ENCODE data around the gene PCSK6.
"Not testable (repeated sequence)": the region's sequence is repeated elsewhere in the genome, so short reads cannot be mapped to it uniquely, and the experiment has no call there.

PCSK6 gene

GRCh38 chr15:101307897-101308603 lies 181.5 kb downstream of the PCSK6 start:
- no peak for DNase-seq (ENCODE audit: low read depth)

DNA sequence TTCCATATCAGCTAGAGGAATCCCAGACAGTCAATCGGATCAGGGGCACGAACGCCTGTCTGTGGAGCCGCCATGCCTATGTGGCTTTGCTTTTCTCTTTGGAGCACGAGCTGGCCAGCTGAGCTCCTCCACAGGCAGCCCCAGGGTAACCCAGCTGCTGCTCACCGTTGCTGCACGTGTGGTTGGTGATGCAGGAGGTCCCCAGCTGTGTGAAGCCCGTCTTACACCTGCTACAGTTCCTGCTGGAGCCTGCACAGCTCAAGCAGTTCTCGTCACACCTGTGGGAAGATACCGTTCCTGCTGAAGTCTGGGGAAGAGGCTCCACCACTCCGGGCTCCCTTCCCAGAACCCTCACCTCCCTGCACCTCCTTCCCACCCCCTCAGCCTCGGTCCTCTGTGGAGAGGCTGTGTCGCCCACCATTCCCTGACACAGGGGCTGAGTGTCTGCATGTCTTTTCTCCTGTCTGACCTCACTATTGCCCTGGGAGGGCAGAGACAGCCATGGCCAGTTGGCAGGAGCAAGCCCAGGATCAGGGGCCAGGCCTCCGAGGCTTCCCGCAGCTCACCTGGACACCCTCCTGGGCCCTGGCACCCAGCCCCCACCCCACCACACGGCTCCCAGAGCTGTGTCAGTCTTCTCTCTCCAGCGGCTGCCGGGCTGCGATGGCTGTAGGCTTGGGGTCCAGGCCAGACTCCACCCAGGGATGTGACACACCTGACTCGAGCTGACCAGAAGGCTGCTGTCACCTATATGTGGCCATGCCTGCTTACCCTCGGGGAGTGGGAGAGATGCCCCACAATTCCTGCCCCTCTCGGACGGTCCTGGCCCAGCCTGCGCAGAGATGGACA lies 182.2 kb downstream of the PCSK6 start:
- DNase-seq (ENCODE audit: low read depth) = no peak

GRCh38 chr15:101306341-101307047 lies 183.0 kb downstream of the PCSK6 start:
- no peak for DNase-seq (ENCODE audit: low read depth)

GRCh38 chr15:101305820-101306255 lies 183.7 kb downstream of the PCSK6 start:
- DNase-seq (ENCODE audit: low read depth) = no peak

DNA sequence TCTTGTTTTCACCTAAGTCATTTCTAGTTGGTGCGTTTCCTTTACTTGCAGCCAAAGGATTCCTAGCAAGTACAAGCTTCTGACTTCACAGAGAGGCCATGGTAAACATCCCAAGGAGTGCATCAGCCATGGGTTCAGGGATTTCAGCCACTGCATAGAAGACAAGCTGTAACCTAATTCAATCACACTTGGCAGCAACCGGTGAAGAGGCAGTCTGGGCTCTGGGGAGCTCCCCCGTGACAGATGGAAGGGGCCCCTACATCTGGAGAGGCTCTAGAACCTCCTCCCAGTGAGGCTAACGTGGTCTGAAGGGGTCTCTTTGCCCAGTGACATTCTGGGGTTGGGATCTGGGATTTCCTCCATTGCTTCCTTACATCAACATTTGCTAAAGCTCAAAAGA lies 186.1 kb downstream of the PCSK6 start:
- DNase-seq (ENCODE audit: low read depth) = no peak

DNA sequence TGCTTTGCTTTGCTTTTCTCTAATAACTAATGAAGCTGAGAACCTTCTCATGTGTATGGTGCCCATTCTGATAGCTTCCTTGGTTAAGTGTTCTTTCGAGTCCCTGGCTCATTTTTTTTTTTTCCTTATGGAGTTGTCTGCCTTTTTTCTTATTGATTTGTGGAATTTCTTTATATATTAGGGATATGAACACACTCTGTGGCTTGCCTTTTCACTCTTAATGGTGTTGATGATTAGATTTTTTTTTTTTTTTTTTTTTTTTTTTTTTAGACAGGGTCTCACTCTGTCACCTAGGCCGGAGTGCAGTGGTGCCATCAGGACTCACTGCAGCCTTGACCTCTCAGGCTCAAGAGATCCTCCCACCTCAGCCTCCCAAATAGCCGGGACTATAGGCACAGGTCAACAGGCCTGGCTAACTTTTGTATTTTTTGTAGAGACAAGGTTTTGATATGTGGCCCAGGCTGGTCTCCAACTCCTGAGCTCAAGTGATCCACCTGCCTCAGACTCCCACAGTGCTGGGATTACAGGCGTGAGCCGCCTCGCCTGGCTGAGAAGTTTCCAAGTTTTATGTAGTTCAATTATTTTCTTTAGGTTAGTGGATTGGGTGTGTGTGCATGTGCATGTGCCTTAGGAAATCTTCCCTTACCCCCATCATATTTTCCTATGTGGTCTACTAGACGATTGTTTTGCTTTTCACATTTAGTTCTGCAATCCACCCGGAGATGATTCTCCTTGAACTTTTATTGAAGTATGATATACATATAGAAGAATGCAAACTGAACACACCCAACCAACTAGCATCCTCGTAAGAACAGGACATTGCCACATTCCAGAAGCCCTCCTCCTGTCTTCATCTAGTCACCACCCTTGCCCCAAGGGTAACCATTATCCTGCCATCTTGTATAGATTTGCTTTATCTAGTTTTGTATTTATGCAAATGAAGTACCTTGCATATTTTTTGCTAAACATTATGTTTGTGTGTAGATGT lies 192.8 kb downstream of the PCSK6 start:
- no peak for DNase-seq (ENCODE audit: low read depth)

- DNase-seq (ENCODE audit: low read depth) = no peak
Observed at GRCh38 chr15:101295607-101296161, 193.8 kb downstream of the PCSK6 start.

DNA sequence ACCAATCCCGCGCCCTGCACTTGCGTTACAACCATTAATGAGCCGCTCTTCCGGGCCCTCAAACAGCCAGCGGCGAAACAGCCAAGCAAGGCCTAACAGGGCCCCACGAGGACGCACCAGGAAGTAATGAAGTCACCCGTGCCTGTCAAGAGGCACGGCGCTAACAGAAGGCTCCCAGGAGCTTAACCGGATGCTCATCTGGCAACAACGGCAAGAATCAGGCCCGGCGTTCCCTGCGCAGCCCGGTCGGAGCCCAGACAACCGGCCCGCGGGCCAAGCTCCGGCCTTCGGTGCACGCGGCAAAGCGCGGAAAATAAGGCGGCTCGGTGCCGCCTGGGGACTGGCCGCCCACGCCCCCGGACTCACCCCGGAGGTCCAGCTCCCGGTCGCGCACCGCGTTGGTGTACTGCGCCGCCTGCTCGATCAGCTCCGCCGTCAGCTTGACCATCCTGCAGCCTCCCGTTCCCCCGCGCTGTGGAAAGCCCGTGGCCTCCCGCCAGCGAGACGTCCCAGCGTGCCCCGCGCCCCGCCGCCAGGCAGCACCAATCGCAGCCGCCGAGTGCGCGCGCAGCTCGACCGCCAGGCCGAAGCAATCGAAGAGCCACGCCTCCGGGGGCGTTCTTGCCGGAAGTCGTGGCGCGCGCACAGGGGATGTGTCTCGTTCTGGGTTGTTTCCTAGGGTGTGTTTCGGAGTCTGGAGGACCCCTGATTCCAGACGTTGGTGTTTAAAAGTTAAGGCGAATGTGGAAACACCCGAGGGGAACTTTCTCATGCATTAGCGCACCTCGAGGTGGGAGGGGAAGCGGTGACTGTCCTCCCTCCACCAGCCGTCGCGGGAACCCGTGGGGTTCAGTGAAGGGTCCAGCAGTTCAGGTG lies 194.5 kb downstream of the PCSK6 start, which contains the start of gene SNRPA1:
TSS of gene SNRPA1 (minus strand) at position 518 of the 876 bp plus-strand sequence. CDS start at position 448, 70 bp downstream.
- DNase-seq (ENCODE audit: low read depth) = peak; percentile 81

DNA sequence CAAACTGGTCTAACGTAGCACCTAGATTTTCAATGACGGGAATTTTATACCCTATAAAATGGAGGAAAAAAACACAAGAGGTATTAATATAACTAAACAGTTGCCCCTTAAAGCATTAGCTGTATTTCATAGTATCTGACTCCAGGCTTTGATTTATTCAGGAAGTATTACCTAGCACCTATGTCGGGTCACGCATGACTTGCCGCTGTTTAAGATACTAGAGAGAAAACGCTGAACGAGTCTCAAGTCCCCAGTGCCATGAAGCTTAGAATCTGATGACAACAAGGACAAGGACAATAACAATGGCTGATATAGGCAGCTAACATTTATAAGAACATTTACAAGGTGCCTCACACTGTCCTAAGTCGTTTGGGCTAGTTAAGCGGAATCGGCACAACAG lies 196.4 kb downstream of the PCSK6 start:
- DNase-seq (ENCODE audit: low read depth) = no peak

GRCh38 chr15:101288905-101289513 lies 200.5 kb downstream of the PCSK6 start:
- DNase-seq (ENCODE audit: low read depth) = peak; percentile 45

DNA sequence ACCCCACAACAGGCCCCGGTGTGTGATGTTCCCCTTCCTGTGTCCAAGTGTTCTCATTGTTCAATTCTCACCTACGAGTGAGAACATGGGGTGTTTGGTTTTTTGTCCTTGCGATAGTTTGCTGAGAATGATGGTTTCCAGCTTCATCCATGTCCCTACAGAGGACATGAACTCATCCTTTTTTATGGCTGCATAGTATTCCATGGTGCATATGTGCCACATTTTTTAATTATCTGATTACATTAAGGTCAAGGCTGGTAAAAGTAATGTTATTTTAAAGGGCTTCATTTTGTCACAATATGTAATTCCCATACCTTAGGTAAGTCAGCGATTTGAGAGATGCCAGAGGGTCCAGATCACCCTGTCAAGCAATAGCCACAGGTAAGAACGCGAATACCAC lies 202.2 kb downstream of the PCSK6 start:
- not testable (repeated sequence) for DNase-seq (ENCODE audit: low read depth)

DNA sequence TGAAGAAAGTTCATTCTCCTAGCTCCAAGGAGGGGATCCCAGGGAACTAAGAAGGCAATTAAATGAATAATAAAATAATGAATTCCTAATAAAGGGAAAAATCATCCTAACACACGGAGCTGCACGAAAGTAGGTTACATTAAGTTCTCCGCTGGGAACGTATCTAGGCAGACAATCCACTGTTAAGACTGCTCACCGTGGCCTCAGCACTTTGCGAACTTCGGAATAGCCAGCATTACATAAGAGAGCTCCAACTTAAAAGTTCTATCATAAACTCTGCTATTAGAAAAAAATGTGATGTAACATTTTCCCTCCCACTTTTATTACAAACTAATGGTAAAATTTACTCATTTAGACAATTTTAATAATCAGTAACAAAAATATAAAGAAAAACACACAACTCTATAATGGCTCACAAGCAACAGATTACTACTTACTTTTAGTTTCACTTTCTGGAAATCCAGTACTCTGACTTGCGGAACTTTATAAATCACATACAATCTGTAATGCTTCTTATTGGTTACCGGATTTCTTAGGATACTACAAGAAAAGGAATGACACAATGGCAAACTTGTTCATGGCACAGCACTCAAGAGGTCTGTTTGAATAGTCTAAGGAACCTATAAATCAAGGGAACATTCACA lies 202.9 kb downstream of the PCSK6 start:
- no peak for DNase-seq (ENCODE audit: low read depth)

DNA sequence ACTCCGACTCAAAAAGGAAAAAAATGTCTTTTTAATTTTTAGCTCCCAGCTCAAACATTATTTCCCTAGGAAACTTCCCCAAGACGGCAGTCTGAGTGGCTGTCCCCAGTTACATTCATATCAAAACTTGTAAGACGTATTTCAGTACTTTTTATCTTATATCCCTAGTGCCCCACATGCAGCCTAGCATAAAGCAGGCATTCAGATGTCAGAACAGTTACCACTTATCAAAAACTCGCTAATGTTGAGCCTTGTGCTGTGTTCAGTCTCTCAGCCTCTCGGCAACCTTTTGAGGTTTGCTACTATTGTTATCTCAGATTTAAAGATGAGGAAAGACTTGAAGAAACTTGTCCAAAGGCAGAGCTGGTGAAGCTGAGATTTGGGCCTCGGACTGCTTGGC lies 205.6 kb downstream of the PCSK6 start:
- no peak for DNase-seq (ENCODE audit: low read depth)

DNA sequence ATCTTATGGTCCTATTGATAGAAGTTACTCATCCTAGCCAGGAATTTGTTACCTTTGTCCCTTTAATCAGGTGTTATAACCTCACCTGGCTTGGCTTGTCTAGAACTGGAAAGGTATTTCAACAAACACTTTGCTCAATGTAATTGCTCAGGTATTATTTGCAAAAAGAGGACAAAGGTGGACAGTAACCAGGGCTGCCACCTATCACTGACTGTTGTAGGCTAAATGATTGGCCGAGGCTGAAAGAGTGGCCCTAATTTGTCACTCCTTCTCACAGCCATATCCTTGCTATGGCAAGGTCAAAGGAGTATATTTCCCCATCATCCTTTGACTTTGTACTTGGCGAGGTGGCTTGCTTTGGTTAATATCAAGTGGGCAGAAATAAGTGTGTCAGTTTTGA lies 209.5 kb downstream of the PCSK6 start:
- DNase-seq (ENCODE audit: low read depth) = no peak

GRCh38 chr15:101277943-101278564 lies 211.5 kb downstream of the PCSK6 start:
- no peak for DNase-seq (ENCODE audit: low read depth)

DNA sequence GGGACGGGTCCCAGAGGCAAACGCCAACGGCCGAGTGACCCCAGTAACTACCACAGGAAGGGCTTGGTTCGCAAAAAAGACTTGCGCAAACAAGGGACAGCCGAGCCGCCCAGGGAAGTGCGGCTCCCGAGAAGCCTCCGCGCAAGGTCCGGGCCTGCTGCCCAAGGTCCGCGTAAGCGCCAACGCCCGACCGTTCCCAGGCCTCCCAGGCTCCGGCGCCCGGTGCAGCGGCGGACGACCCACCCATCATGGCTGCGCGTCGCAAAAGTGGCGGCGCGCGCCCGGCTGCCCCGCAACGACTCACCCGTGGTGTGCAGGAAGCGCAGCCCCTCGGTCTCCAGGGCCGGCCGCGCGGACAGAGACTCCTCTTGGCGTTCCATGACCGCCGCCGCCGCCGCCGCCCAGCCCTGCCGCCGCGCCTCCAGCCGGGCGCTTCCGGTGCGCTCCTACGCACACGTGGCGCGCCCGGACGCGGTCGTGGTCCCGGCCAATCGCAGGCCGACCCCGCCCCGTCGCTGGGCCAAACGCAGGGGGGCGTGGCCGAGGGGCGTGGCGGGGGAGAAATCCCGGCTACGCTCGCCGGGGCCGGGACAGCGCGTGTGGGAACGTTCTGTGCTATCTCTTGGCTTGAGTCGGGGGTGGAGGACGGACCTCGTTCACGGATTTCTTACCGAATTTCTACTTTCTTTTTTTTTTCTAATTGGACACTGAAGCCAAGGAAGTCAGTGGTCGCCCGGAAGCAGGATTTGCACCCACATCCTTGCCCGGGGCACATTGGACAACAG lies 212.3 kb downstream of the PCSK6 start, which contains the start of gene SELENOS:
TSS of gene SELENOS (minus strand) at position 448 of the 785 bp plus-strand sequence. CDS start at position 380, 68 bp downstream.
- DNase-seq (ENCODE audit: low read depth) = peak; percentile 47

DNA sequence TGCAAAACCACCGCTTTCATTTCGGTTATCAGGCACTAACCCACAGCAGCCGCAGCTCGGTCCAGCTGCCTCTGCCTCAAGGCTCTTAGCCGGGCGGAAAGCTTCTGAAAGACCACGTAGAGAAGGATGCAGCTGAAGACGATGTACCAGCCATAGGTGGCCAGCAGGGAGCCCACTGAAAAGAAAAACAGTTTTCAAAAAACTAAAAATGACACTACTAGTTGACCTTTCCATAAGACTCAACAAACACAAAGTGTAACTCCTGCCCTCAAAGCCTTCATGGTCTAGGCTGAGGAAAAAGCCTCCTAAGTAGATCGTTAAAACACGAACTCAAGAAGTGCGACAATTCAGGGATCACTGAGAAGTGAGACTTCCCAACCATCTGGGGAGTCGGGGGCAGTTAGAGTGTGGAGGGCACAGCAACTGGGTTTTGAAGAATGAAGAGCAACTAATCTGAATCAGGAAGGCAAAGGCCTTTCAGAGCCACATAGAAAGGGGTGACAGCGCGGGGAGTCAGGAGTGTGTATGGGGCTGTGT lies 212.9 kb downstream of the PCSK6 start:
- no peak for DNase-seq (ENCODE audit: low read depth)

Measured in HS-27A (cell line).